ENCODE data around the gene HORMAD1.
A peak's percentile ranks its signal among the peaks of the same experiment; 100 is the strongest.
"Not testable (repeated sequence)": the region's sequence is repeated elsewhere in the genome, so short reads cannot be mapped to it uniquely, and the experiment has no call there.

The HORMAD1 gene

DNA sequence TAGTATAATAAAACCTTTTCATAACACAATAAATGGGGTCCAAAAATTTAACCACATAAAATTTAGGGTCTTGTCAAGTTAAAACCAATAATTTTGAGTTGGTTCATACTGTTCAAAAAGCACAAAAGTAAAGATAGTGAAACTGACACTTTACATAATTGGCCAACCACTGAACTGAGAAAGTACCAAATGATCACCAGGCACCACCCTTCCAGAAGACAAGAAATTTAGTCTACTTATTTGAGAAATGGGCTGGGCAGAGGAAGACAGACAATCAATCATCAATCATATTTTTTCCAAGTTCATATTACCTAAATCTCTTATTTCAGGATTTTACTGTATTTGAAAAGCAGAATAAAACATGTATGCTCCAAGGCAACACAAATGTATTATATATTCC, 17.3 kb downstream of the HORMAD1 start:
- DNase-seq (ENCODE audit: extremely low spot score, insufficient read length, low read depth) (no peak), FAIRE-seq (no peak)

- FAIRE-seq, result peak; percentile 99
- DNase-seq (ENCODE audit: extremely low spot score, insufficient read length, low read depth), result peak; percentile 67
Measured at GRCh38 chr1:150696995-150697927, 23.4 kb downstream of the HORMAD1 start, which contains the start of gene GOLPH3L. GOLPH3L (minus strand) TSS chr1:150697154; CDS start chr1:150694838, 2,316 bp downstream.

DNA sequence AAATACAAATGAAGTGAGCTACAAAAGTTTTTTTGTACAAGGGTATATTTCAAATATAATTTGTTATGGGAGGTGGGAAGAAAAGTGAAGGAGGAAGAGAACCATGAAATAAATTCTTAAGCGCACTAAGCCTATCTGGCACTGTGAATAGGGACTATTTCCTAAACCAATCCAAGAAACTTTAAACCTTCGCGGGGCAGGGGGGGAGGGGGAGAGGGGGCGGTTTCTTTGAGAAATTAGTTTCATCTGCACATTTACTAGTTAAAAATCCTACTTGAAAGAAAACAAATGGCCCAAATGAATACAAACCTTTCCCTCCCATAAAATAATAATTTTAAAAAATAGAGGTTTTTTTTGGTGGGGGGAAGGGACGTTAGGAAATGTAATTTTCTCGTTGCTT, 24.1 kb downstream of the HORMAD1 start:
- DNase-seq (ENCODE audit: extremely low spot score, insufficient read length, low read depth) (no peak), FAIRE-seq (no peak)

DNA sequence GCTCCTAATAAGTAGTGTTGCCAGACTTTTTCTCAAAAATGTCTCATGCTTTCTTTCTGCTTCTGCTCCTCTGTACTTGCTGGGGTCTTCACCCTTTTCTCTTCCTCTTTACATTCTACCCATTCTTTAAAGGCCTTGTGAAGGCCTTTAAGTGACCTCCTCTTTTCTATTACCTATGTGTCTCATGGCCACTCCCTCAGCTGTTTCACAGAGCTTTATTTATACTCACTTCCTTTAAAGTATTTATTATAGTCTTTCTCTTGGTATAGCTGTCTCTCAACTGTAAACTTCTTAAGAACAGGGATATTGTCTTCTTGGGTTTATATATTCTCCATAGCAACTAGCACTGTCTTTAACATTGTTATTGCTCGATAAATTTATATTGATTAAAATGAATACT, 24.5 kb downstream of the HORMAD1 start:
- DNase-seq (ENCODE audit: extremely low spot score, insufficient read length, low read depth) (no peak), FAIRE-seq (no peak)

- FAIRE-seq (peak; percentile 15), DNase-seq (ENCODE audit: extremely low spot score, insufficient read length, low read depth) (no peak)
Measured at GRCh38 chr1:150695561-150695960, 25.1 kb downstream of the HORMAD1 start.

GRCh38 chr1:150692720-150693119, 28.0 kb downstream of the HORMAD1 start:
- FAIRE-seq (no peak), DNase-seq (ENCODE audit: extremely low spot score, insufficient read length, low read depth) (no peak)

DNA sequence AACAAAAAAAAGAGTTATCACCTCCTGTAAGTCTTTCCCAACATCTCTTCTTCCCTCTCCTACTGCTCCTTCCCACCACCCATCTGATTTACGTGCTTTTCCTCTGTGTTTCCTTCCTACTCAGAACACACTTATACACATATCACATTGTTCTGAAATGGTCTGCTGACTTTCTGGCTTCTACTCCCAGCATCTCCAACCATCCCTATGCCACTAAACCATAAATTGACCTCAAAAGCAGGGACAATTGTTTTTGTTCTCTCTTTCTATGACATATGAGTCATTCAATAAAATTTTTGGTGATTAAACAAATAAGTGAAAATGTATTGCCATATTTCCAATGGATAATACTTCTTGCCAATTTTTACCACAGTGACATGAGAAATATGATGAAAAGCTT, 31.9 kb downstream of the HORMAD1 start:
- DNase-seq (ENCODE audit: extremely low spot score, insufficient read length, low read depth), result no peak
- FAIRE-seq, result no peak

DNA sequence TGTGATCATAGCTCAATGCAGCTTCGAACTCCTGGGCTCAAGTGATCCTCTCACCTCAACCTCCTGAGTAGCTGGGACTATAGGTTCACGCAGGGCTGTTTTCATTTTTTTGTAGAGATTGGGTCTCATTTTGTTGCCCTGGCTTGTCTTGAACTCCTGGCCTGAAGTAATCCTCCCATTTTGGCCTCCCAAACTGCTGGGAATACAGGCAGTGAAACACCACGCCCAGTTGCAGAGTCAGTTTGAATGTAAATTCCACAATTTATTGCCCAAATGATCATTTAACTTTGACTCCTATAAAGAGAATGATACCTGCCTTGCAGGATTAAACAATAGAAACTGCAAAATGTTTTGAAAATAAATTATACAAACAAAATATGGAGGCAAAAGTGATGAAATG, 34.4 kb downstream of the HORMAD1 start:
- DNase-seq (ENCODE audit: extremely low spot score, insufficient read length, low read depth), result no peak
- no peak for FAIRE-seq

DNA sequence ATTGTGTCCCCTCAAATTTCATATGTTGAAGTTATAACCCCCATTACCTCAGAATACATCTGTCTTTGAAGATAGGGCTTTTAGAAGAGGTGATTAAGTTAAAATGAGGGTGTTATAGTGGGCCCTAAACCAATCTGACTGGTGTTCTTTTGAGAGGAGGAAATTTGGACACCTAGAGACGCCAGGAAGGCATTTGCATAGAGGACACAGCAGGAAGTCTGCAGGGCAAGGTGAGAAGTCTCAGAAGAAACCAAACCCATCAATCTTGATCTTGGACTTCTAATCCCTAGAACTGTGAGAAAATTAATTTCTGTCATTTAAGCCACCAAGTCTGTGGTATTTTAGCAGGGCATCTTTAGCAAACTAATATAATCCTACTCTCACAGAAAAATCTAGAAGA, 36.8 kb downstream of the HORMAD1 start:
- no peak for DNase-seq (ENCODE audit: extremely low spot score, insufficient read length, low read depth)
- FAIRE-seq, result peak; percentile 93

DNA sequence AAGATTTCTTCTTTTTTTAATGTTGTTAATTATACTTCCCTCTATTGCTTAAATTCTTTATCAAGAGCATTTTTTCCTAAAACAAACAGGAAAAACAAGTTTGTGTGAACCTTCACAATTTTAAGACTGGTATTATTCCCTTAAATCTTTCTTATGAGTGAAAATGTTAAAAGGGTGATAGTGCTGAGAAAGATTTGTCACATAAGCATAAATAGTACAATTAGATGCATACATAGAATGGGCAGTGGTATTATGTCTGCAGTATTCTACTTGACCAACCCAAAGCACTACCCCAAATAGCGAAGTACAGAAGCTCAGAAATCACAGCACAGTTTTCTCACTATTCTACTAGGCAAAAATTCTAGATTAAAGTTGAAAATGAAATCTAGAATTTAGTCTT, 41.7 kb downstream of the HORMAD1 start:
- DNase-seq (ENCODE audit: extremely low spot score, insufficient read length, low read depth), result no peak
- FAIRE-seq, result no peak

GRCh38 chr1:150674881-150675280, 45.8 kb downstream of the HORMAD1 start:
- DNase-seq (ENCODE audit: extremely low spot score, insufficient read length, low read depth) (no peak), FAIRE-seq (no peak)

- no peak for FAIRE-seq
Measured at GRCh38 chr1:150663321-150663720, 57.4 kb downstream of the HORMAD1 start.

DNA sequence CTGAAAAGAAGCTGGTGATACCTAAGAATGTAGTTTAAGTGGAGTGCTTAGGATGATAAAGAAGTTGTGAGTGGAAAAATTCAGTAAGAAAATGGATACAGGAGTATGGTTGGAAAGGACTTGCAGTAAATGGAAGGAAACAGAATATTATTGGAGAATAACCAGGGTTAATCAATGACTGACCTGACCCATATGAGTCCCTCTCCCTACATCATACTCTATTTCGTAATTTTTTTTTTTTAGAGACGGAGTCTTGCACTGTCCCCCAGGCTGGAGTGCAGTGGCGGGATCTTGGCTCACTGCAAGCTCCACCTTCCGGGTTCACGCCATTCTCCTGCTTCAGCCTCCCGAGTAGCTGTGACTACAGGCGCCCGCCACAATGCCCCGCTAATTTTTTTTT, 57.9 kb downstream of the HORMAD1 start:
- FAIRE-seq (no peak), DNase-seq (ENCODE audit: extremely low spot score, insufficient read length, low read depth) (no peak)

More at GRCh38 chr1:150663321-150663720, 57.4 kb downstream of the HORMAD1 start:
- DNase-seq (ENCODE audit: extremely low spot score, insufficient read length, low read depth), result no peak

GRCh38 chr1:150661156-150661555, 59.5 kb downstream of the HORMAD1 start:
- no peak for FAIRE-seq
- DNase-seq (ENCODE audit: extremely low spot score, insufficient read length, low read depth), result no peak

- no peak for FAIRE-seq
Measured at GRCh38 chr1:150660584-150660983, 60.1 kb downstream of the HORMAD1 start.

DNA sequence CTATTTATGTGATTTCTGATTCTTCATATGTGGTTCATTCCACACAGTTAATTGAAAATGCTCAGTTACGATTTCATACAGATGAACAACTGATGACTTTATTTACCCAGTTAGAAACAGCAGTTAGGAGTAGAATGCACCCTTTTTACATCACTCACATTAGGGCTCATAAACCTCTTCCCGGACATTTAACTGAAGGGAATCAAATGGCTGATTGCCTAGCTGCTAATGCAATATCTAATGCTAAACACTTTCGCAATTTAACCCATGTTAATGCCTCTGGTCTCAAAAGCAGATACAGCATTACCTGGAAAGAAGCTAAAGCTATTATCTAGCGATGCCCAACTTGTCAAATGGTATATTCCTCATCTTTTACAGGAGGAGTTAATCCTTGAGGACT, 63.6 kb downstream of the HORMAD1 start:
- DNase-seq (ENCODE audit: extremely low spot score, insufficient read length, low read depth); FAIRE-seq: not testable (repeated sequence)

More at GRCh38 chr1:150660584-150660983, 60.1 kb downstream of the HORMAD1 start:
- no peak for DNase-seq (ENCODE audit: extremely low spot score, insufficient read length, low read depth)

DNA sequence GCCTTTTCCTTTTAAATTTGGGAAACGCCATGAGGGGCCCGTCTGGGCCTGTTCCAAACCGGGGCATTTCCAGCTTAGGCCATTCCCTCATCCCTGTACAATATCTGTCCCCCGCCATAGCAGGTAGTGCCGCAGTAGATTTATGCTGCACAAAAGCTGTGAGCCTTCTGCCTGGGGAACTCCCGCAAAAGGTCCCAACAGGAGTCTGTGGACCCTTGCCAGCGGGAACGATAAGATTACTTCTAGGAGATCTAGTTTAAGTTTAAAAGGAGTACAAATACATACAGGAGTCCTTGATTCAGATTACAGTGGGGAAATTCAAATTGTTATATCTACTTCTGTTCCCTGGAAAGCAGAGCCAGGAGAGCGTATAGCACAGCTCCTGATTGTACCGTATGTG, 66.1 kb downstream of the HORMAD1 start:
- not testable (repeated sequence) for DNase-seq (ENCODE audit: extremely low spot score, insufficient read length, low read depth); FAIRE-seq

GRCh38 chr1:150650193-150650592, 70.5 kb downstream of the HORMAD1 start:
- DNase-seq (ENCODE audit: extremely low spot score, insufficient read length, low read depth) (no peak), FAIRE-seq (no peak)

GRCh38 chr1:150649441-150650075, 71.1 kb downstream of the HORMAD1 start:
- no peak for FAIRE-seq
- no peak for DNase-seq (ENCODE audit: extremely low spot score, insufficient read length, low read depth)

Data from GM18507 (cell line).